Right lobe of liver (tissue), 4 donors: Measurements from ENCODE around the gene ID1.

ENCODE experiments used
- POLR2A ChIP-seq: fragments of 450-650 bp; IDR thresholded peaks from one replicate; pipeline ENCODE4 v1.6.1; 2017; ENCODE audit warnings: antibody characterized with exemption, mild to moderate bottlenecking
- TF ChIP-seq, protein P1 (sequence below), 4 donors: fragments of 200-600 bp in 3 of 4; fragments of 450-650 bp in 1 of 4; IDR thresholded peaks; one replicate each; pipeline versions ENCODE4 v1.5.1 to v1.8.0; 2016 to 2022; ENCODE audit warnings: antibody characterized with exemption in 4 of 4, mild to moderate bottlenecking in 2 of 4
- donor health status: DM: no; HTN: no; CAD: no.
- donor health status: DM: no; HTN: no; CAD: no.
- donor health status: DM: no; HTN: yes; CAD: no.

DNA sequence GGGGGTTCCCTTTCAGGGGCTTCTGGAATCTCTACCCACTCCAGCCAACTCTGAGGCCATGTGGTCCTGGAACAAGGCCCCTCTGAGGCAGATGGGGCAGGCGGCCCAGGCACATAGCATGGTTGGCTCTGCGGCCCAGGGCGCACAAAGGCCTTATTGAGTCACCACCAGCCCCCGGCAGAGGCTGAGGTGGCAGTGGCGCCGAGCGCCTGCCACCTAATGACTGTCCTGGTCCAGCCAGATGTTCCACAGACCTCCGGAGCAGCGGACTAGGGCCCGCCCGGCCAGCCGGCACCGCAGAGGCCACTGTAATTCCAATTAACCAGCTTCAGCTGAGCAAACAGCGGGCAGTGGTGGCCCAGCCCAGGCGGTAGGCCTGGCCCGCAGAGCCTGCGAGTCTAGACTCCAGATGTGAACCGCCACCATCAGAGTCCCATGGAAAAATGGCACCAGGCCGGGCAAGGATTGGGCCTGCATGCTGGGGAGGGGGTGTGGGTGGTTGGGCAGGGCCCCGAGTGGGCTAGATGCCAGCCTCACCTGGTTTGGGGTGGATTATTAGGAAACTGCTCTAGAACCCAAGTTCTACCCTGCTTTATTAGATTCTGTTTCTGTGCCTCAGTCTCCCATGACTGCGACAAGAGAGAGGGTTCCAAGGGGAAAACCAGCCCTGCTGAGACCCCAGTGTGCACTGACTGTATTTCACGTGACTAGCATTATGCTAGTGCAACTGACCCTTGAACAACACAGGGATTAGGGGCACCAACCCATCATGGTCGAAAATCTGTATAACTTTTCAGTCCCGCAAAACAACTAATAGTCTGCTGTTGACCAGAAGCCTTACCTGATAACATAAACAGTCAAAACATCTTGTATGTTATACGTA lies 34.1 kb upstream of the ID1 start:
- TF ChIP-seq, protein P1, sequence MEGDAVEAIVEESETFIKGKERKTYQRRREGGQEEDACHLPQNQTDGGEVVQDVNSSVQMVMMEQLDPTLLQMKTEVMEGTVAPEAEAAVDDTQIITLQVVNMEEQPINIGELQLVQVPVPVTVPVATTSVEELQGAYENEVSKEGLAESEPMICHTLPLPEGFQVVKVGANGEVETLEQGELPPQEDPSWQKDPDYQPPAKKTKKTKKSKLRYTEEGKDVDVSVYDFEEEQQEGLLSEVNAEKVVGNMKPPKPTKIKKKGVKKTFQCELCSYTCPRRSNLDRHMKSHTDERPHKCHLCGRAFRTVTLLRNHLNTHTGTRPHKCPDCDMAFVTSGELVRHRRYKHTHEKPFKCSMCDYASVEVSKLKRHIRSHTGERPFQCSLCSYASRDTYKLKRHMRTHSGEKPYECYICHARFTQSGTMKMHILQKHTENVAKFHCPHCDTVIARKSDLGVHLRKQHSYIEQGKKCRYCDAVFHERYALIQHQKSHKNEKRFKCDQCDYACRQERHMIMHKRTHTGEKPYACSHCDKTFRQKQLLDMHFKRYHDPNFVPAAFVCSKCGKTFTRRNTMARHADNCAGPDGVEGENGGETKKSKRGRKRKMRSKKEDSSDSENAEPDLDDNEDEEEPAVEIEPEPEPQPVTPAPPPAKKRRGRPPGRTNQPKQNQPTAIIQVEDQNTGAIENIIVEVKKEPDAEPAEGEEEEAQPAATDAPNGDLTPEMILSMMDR (IDR thresholded peaks at IDR 0.05), result no peak
- TF ChIP-seq POLR2A, result no peak
